Measurements from ENCODE around the gene GALNT18. TPM values are rescaled to one million over a fixed set of nuclear protein-coding genes. Genes with fewer than 3 reads are reported as not detected.

The GALNT18 gene
- total and polyA plus RNA-seq, 2 of the 4 experiments (the other 2 are of a cell fraction): 9.5 to 11.3 TPM

- Histone ChIP-seq H3K79me1 (ENCODE audit: low read depth in 1 of 2, low read length in 2 of 2) (no peaks in the 10 kb centered on the region), H4K91ac (ENCODE audit: insufficient read depth, low read depth, low read length) (no peak overlapping the region), H2AFZ (replicated peaks; ENCODE audit: low read length, poor library complexity) (no peak overlapping the region), H4K20me1 (ENCODE audit: insufficient read depth, low read length) (no peaks in the 10 kb centered on the region), H4K5ac (ENCODE audit: low read depth, low read length) (no peak overlapping the region), H2BK15ac (ENCODE audit: low read depth, low read length) (no peak overlapping the region), H3K56ac (ENCODE audit: extremely low read depth, insufficient read depth, low read length) (no peak overlapping the region), H3K14ac (replicated peaks; ENCODE audit: low read depth, low read length) (no peak overlapping the region), H2AK5ac (ENCODE audit: low read depth, low read length) (no peak overlapping the region), H3K9me3 (ENCODE audit: control insufficient read depth, insufficient read depth, low read length) (no peaks in the 10 kb centered on the region), H3K4me1 (ENCODE audit: control insufficient read depth, insufficient read depth, low read length) (no peaks in the 10 kb centered on the region), H3K18ac (ENCODE audit: low read depth, low read length) (no peak overlapping the region), H3K23ac (ENCODE audit: low read depth, low read length) (no peak overlapping the region), H2BK5ac (ENCODE audit: low read depth, low read length, poor library complexity, severe bottlenecking) (no peak overlapping the region), H3K36me3 (ENCODE audit: control insufficient read depth, insufficient read depth, low read length) (no peaks in the 10 kb centered on the region), H3K4me3 (ENCODE audit: insufficient read depth, low read depth, low read length) (no peak overlapping the region), H2BK20ac (ENCODE audit: low read depth, low read length) (no peak overlapping the region), H2AK9ac (replicated peaks; ENCODE audit: low read depth, low read length, poor library complexity) (no peak overlapping the region), H3K9me1 (ENCODE audit: insufficient read depth, low read length) (no peaks in the 10 kb centered on the region), H4K8ac (ENCODE audit: low read depth in 2 of 2, low read length in 2 of 2) (no peak overlapping the region), H2BK120ac (ENCODE audit: low read depth, low read length) (no peak overlapping the region), H3K27me3 (ENCODE audit: control insufficient read depth, insufficient read depth, low read length) (no peaks in the 10 kb centered on the region), H3K9ac (ENCODE audit: low read depth, low read length) (no peak overlapping the region), H3K4me2 (ENCODE audit: low read depth, low read length) (no peak overlapping the region), H3K4ac (ENCODE audit: low read depth, low read length) (no peak overlapping the region), H3K27ac (ENCODE audit: insufficient read depth, low read length) (no peak overlapping the region)
- BruUV-seq (replicated peaks): no TSS peak
- DNase-seq (no peak), ATAC-seq (ENCODE audit: low read depth) (no peak)
- peak; percentile 55 for TF ChIP-seq CEBPB (IDR thresholded peaks at IDR 0.05; ENCODE audit: low read depth, low read length)
- no peak for TF ChIP-seq ELK1 (IDR thresholded peaks at IDR 0.05; ENCODE audit: borderline replicate concordance, low read depth, low read length)
- intact Hi-C loops (cut with micrococcal nuclease): no loop called here
- in situ Hi-C loops (cut with MboI; ENCODE audit: low sequenced_read_pairs): no loop called here
- 80% methylated on average over 1 of the region's 1 CpG; no CpG with 5 or more reads in 1 of the 2 experiments for WGBS, 2 experiments (ENCODE audit: extremely low coverage in 2 of 2, insufficient read length in 1 of 2)
- ChIA-PET CTCF (no interaction called here), POLR2A (ENCODE audit: unreplicated experiment) (no interaction called here)
- dilution Hi-C loops (cut with HindIII; ENCODE audit: low sequenced_read_pairs, unreplicated experiment): no loop called here
Measured at GRCh38 chr11:11598243-11598642, 23.6 kb downstream of the GALNT18 start.

All from IMR-90 (cell line).